HepG2 (cell line): ENCODE data around the gene CRIM1.

Experiments used
- CTCF ChIP-seq: sonication (generic); formaldehyde crosslinking; IDR thresholded peaks from 2 replicates; pipeline ENCODE4 v1.5.0; 2020; ENCODE audit warnings: mild to moderate bottlenecking, missing genetic modification reagents, moderate library complexity
- DNMT3B ChIP-seq: conservative IDR thresholded peaks from 2 replicates; pipeline ENCODE4 v1.6.1; 2016; ENCODE audit warnings: missing biosample characterization, control low read depth

GRCh38 chr2:36369163-36369562 is 13.6 kb downstream of the CRIM1 start:
- TF ChIP-seq CTCF (CRISPR knock-in tag) (no peak), DNMT3B (CRISPR knock-in tag) (no peak)
